Right atrium auricular region (tissue), 2 donors: Measurements from ENCODE around the gene ACAP2. TPM values are rescaled to one million over a fixed set of nuclear protein-coding genes. Genes with fewer than 3 reads are reported as not detected.

ENCODE experiments used
- DNase-seq: peaks from one replicate; pipeline ENCODE4 v3.0.0-alpha.2; 2019; ENCODE audit warnings: low spot score
- H3K27ac ChIP-seq, 2 donors: fragments of 200-600 bp; sonication (generic); 1 replicate in 1 of 2; 2 replicates in 1 of 2; pipeline ENCODE4 v1.5.1; 2016 to 2019
- H3K27me3 ChIP-seq, 2 donors: fragments of 200-600 bp; sonication (generic); one replicate each; pipeline versions ENCODE4 v1.5.1 to v1.6.0; 2017 to 2019
- H3K36me3 ChIP-seq: fragments of 200-600 bp; sonication (generic); one replicate; pipeline ENCODE4 v1.5.1; 2016
- H3K4me1 ChIP-seq, 2 donors: fragments of 200-600 bp; sonication (generic); one replicate each; pipeline versions ENCODE4 v1.5.1 to v1.6.0; 2017 to 2019
- H3K4me3 ChIP-seq, 2 donors: fragments of 200-600 bp; sonication (generic); 1 replicate in 1 of 2; 2 replicates in 1 of 2; pipeline ENCODE4 v1.5.1; 2017 to 2019; ENCODE audit warnings: mild to moderate bottlenecking in 1 of 2, moderate library complexity in 1 of 2
- H3K9me3 ChIP-seq, 2 donors: fragments of 200-600 bp; sonication (generic); one replicate each; pipeline ENCODE4 v1.5.1; 2019
- total RNA-seq, 2 donors: library from RNA; depleted of rRNA; stranded (reverse); fragments of >200 nt; gene quantifications; one replicate each; pipeline ENCODE4 v1.1.0, GENCODE V29; 2016
- TF ChIP-seq, protein P1 (sequence below), 2 donors: fragments of 200-600 bp; sonication (generic); IDR thresholded peaks; one replicate each; pipeline ENCODE4 v1.5.1; 2019; ENCODE audit warnings: antibody characterized with exemption in 2 of 2

Gene ACAP2
- total RNA-seq, 2 donors from 2014 or later, result 17.8 to 18.9 TPM

DNA sequence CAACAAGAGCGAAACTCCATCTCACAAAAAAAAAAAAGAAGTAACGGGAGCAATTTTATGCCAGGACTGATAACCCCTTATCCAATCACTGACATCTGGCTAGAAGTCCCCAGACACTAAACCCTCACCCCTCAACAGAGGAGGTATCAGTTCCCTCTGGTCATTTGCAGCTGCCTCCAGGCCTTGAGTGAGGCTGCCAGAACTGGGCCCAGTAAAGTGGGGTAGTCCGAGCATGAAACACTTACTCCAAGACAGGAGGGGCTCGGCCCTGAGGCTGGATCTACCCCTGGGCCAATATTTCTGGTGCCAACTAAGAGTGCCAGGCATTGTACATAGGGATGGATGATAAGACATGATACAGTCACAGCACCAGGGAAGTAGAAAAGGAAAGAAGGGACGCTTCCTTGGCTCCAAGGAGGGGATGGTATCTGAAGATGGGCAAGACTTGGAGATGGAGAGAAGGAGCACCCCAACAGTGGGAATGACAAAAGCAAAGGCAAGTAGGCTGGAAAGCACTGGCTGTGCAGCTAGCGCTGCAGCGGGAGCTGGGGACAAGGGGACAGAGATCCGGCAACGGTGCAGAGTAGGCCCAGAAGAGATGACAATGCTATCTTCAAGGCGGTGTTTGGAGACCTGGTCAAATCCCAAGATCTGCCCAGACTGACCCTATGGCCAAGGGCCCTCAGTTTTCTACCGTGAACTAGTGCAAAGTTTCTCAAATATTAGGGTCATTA lies 174.1 kb downstream of the ACAP2 start:
- no peak for DNase-seq
- Histone ChIP-seq H3K27ac (no peak overlapping the region), H3K4me3 (no peak overlapping the region), H3K36me3 (no peaks in the 10 kb centered on the region), H3K27me3 (no peaks in the 10 kb centered on the region), H3K9me3 (no peaks in the 10 kb centered on the region), H3K4me1 (peaks cover 0 to 25% of the 10 kb centered on the region in 2 donors)
- TF ChIP-seq, protein P1, sequence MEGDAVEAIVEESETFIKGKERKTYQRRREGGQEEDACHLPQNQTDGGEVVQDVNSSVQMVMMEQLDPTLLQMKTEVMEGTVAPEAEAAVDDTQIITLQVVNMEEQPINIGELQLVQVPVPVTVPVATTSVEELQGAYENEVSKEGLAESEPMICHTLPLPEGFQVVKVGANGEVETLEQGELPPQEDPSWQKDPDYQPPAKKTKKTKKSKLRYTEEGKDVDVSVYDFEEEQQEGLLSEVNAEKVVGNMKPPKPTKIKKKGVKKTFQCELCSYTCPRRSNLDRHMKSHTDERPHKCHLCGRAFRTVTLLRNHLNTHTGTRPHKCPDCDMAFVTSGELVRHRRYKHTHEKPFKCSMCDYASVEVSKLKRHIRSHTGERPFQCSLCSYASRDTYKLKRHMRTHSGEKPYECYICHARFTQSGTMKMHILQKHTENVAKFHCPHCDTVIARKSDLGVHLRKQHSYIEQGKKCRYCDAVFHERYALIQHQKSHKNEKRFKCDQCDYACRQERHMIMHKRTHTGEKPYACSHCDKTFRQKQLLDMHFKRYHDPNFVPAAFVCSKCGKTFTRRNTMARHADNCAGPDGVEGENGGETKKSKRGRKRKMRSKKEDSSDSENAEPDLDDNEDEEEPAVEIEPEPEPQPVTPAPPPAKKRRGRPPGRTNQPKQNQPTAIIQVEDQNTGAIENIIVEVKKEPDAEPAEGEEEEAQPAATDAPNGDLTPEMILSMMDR (IDR thresholded peaks at IDR 0.05), result no peak

DNA sequence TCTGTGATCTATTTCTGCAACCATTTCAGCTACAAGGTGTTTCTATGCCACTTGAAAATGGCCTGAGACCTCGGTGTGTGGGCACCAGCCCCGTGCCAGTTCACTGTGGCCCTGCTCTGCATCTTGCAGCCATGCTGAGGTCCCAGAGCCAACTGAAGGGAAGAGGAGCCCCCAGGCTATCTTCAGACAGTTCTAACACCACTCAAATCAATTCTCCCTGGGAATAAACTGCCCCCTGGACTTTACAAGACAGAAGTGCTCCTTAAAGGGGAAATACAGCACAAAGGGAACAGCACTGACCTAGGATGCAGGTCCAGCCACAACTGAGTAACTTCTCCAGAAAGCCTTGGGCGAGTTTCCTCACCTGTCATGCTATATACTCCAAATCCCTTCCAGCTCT lies 175.7 kb downstream of the ACAP2 start:
- H3K4me1 ChIP-seq, result peaks cover 0 to 24% of the 10 kb centered on the region in 2 donors
- TF ChIP-seq, protein P1 (IDR thresholded peaks at IDR 0.05), result no peak
- no peaks in the 10 kb centered on the region for H3K36me3 ChIP-seq
- no peak for DNase-seq
- H3K27ac ChIP-seq, result no peak overlapping the region
- no peaks in the 10 kb centered on the region for H3K9me3 ChIP-seq
- no peak overlapping the region for H3K4me3 ChIP-seq
- no peaks in the 10 kb centered on the region for H3K27me3 ChIP-seq

DNA sequence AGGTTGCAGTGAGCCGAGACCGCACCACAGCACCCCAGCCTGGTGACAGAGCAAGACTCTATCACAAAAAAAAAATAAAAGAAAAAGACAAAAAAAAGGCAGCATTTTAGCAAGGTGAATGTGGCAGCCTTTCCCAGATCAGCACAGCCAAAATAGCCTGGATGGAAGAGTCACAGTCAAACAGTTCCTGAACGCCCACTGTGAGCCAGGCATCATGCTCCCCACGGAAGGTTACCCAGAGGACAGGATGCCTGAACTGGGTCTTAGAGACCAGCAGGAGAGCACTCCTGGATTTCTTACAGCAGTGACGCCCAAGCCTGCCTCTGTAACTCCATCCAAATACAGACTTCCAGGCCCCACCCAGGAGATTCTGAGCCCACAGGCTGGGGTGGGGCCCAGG lies 176.4 kb downstream of the ACAP2 start:
- Histone ChIP-seq H3K4me1 (peaks cover 0 to 18% of the 10 kb centered on the region in 2 donors), H3K27me3 (no peaks in the 10 kb centered on the region), H3K4me3 (no peak overlapping the region), H3K27ac (no peak overlapping the region), H3K9me3 (no peaks in the 10 kb centered on the region), H3K36me3 (no peaks in the 10 kb centered on the region)
- TF ChIP-seq, protein P1 (IDR thresholded peaks at IDR 0.05), result no peak
- no peak for DNase-seq

DNA sequence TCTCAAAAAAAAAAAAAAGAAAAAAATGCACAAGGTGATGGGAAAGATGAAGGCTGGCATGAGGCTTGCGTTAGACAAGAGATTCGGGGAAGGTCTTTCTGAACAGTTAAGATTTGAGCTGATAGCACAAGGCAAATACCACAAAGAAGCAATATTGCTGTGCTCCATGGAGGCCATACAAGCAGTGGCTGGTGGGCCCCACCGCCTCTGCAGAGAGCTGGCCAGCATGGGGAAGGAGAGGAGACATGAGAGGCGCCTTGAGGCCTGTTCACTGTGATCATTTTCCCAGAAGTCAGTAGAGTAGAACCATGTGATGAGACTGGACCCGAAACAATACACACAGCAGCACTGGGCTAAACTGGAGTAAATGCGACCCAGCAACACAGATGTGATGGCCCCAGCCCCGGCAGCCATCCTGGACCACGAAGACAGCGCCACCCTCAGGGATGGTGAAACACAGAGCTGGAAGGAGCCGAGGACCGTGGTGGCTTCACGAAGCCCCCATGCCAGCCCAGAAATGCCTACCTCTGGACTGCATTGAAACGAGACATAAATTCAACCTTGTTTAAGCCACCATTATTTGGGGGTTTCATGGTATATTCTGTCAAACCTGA lies 177.3 kb downstream of the ACAP2 start:
- no peaks in the 10 kb centered on the region for H3K36me3 ChIP-seq
- DNase-seq, result no peak
- no peak overlapping the region for H3K27ac ChIP-seq
- H3K4me3 ChIP-seq, result no peak overlapping the region
- H3K9me3 ChIP-seq, result no peaks in the 10 kb centered on the region
- no peaks in the 10 kb centered on the region for H3K27me3 ChIP-seq
- peaks cover 0 to 23% of the 10 kb centered on the region in 2 donors for H3K4me1 ChIP-seq
- TF ChIP-seq, protein P1 (IDR thresholded peaks at IDR 0.05), result no peak

DNA sequence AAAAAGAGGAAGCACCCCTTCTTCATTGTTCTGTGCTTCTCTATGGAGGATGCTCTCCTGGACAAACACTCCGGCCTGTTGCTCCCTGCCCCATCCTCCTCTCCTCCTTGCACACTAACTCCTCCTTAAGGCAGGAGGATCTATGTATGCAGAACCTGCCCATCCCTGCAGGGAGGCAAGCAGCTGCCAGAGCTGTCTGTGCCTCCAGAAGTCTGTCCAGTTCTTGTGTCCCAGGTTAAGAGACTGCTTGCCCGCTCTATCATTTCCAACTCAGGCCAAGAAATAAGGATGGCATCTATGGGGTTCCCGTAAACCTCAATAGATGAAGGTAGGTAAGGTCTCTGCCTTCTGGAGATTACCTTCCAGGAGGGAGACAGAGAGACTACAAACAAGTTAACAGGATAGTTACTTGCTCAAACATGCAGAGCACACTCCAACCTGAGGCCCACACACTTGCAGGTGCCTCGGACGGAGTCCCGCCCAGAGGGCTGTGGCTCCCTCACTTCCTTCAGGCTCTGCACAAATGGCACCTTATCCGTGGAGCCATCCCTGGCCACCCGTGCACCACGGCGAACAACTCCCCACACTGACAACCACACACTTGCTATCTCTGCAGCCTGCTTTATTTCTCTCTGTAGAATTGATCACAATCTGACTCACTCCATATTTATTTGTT lies 178.8 kb downstream of the ACAP2 start:
- no peak overlapping the region for H3K27ac ChIP-seq
- DNase-seq, result no peak
- peaks cover 0 to 18% of the 10 kb centered on the region in 2 donors for H3K4me1 ChIP-seq

More for the DNA sequence above, 178.8 kb downstream of the ACAP2 start:
- H3K27me3 ChIP-seq, result no peaks in the 10 kb centered on the region
- H3K36me3 ChIP-seq, result no peaks in the 10 kb centered on the region
- H3K4me3 ChIP-seq, result no peak overlapping the region
- H3K9me3 ChIP-seq, result no peaks in the 10 kb centered on the region
- TF ChIP-seq, protein P1 (IDR thresholded peaks at IDR 0.05), result no peak
